GM21737 (cell line): ENCODE results near the gene PRKACA.

ENCODE experiments used
- ATAC-seq: cut with Tn5 transposase; IDR thresholded peaks from one replicate; pipeline ENCODE4 v1.9.1; 2021; ENCODE audit warnings: mild to moderate bottlenecking, moderate library complexity; ENCODE audit not compliant: unreplicated experiment

Gene PRKACA

GRCh38 chr19:14118165-14119051 is 846 bp upstream of the PRKACA start:
- ATAC-seq = peak; percentile 20

DNA sequence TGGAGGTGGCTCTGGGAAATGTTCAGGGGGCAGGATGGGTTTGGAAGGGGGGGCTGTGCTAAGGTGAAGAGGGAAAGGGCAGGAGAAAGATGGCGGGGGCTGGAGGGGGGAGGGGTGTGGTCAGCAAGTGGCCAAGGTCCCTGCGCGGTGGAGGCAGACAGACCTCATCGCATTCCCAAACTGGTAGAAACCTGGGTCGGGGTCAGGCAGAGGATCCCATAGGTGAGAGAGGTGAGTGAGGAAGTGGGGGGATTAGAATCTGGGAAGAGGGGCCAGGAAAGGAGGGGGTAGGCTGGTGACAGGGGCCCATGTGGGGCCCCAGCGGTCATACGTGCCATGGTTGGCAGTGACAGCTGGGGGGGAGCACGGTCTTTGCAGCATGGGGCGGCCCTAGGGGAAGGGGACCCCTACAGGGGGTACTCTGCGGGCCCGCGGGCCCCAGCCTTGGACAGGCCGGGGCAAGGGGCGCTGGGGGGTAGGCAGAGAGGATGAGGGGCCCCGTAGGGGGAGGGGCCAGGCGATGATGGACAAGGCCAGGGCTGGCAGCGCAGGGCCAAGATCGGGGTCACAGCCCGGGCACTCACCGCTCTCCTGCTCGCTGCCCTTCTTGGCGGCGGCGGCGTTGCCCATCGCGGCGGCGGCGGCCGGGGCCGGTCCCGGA is 514 bp downstream of the PRKACA start:
- ATAC-seq = no peak

GRCh38 chr19:14116525-14116917 is 1.0 kb downstream of the PRKACA start:
- no peak for ATAC-seq

DNA sequence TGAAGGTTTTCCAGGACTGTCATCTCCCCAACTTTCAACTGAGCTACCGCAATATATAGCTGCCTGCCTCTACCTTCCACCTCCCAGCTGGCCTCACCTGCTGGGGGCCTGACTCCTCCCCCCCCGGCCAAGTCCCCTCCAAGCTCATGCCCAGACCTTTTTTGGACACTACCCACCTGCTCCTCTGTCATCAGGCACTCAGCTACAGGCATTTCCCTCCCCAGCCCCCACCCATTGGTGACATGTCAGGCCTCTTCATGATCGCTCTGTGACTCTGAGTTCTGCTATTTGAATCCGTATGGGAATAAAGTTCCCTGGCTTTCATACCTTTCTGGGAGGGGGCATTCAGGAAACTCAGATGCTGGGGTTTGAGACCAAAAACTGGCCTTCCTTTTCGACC is 1.8 kb downstream of the PRKACA start:
- ATAC-seq = no peak

- no peak for ATAC-seq
Observed at GRCh38 chr19:14114854-14115253, 2.7 kb downstream of the PRKACA start.

GRCh38 chr19:14114439-14114838 is 3.1 kb downstream of the PRKACA start:
- ATAC-seq = no peak

DNA sequence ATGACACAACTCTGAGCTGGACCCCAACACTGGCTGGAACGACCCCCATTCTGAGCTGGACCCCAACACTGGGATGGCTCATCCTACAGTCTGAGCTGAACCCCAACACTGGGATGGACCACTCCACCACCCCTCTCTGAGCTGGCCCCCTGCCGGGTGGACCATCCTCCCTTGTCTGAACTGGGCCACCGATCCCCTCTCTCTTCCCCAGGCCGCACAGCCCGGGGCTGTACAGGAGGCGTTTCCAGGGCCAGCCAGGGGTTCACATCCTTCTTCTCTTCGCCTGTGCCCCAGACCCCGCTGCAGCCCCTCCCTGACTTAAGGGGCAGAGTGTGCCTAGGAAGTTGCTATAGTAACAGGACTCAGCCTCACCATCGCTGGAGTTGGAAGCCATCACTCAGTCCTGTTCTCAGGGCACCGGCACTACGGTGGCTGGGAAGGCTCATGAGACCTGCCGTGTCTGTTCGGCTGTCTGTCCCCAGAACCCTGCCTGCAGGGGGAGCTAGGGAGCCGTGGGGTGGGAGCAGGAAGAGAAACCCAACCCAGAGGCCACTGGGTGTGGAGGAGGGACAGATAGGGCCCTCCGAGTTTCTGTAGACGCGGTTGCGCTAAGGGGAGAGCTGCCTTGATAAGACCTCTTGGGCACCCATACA is 3.7 kb downstream of the PRKACA start:
- no peak for ATAC-seq

GRCh38 chr19:14112809-14113385 is 4.7 kb downstream of the PRKACA start:
- no peak for ATAC-seq

DNA sequence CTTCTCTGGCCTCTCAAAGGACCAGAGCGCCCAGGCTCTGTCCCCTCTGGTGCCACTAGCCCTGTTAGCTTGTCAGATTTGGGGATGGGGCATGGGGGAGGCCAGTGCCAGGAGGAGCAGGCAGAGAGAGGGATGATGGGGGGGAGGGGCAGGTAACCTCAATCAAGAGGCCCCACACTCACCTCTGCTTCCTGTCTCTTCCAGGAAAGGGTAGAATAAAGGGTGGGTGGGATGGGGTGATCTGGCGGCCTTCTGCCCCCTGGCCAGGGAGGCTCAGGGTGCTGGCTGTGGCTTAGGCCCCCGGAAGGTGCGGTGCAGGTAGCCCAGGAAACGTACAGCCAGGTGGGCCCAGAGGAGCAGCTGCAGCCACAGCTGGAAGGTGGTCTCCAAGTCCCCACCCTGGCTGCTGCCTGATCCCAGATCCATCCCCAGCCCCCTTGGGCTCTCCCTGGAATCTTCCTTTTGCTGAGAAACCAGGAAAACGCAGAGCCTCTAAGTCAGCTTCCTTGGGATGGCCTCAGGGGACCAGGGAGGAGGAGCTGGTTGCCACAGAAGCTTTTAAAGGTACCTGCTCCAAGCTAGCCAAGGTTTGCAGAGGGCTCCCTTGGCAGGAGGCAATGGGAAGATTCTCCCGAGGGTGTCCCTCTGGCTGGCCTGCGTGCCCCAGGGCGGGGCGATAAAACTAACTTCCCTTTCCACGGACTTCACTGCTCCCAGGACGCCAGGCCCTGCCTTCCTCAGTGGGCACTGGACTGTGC is 5.3 kb downstream of the PRKACA start:
- no peak for ATAC-seq

DNA sequence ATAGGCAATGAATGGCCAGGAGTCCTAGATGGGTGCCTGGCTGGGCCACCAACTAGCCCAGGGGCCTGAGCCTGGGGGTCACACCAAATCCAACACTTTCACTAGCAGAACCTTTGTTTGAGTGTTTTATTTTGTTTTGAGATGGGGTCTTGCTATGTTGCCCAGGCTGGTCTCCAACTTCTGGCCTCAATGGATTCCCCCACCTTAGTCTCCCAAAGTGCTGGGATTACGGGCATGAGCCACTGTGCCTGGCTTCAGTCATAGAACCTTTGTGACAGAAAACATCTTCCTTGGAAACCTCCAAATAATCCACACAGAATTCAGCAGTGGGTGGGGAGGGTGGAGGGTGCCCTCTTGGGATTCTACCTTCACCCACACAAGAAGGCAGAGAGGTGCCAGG is 6.1 kb downstream of the PRKACA start:
- ATAC-seq = no peak

DNA sequence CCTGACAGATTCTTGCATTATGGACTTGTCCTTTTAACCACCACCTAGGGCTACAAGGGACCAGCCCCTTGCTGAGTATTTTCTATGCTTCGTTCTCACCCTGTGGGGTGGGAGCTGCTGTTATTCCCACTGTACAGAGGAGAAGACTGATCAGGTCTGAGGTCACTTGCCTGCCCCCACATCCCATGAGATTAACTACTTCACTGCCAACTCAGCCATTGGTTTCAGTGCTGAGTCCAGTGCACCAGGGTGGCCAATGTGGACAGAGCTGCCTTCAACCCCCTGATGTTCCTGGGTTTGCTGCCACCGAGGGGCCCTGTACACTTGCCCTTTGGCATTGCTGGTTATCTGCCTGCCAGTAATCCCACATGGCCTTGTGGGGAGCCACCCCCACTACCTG is 6.9 kb downstream of the PRKACA start:
- ATAC-seq = no peak

DNA sequence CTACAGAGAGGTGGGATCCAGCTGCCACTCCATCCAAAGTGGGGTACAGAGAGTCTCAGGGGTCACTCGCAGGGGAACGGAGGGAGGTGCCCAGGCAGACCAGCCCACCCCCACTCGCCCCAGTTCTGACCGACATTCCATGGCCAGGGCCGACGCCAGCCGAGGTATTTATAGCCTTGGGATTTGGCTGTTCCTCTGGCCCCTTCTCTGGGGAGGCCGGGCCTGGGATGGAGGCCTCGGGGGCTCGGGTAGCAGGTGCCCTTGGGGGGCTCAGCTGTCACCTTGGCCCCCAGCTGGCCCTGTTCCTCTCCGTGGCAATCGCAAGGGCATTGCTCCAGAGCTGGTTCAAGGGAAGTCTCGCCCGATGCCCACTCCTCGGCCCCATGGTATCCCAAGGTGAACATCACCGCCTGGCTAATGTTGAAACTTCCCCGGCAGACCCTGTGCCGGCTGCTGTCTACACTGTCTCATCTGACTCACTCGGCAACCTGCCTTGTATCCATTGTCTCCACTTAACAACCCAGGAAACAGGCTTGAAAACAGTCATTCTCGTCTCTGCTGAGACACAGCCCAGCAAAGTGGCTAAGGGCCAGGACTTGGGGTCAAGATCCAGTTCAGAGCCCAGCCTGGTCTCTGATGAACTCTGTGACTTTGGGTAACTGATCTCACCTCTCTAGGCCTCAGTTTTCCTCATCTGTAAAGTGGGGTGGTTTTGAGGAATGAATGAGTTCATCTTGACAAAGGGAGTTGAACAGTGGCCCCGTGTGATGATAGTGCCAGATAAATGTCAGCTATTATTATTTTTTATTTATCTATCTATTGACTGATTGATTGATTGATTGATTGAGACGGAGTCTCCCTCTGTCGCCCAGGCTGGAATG is 9.7 kb downstream of the PRKACA start:
- no peak for ATAC-seq

DNA sequence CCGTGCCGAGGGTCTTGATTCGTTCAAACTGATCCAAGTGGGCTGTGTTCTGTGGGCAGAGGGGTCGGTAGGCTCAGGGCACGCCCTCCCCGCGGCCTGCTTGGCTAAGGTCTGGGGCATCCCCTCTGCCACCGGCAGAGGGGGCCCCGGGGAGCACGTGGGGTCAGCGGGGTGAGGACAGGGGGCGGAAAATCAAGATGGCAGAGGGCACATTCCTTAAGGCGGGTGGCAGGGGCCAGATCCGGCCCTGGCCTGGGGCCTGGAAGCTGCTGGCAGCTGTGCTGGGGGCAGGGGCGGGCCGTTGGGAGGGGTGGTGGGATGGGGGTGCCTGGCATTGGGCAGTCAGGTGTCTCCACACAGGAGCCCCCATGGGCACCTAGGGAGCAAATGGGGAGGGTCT is 10.7 kb downstream of the PRKACA start:
- ATAC-seq = no peak

DNA sequence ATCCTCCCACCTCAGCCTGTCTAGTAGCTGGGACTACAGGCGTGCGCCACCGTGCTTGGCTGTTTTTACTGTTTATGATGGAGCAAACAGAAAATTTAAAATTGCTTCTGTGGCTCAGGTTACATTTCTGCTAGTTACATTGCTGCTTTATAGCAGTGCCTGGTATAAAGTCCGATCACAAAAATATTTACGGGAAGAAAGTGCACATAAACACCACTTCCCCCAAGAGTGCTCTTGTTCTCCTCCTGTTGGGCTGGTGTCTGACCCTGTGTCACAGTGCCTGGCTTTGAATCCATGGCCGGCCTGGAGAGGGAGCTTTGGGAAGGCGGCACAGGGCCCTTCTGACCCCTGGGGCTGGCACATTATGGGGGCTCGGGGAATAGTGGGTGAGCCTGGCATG is 11.9 kb downstream of the PRKACA start:
- no peak for ATAC-seq

DNA sequence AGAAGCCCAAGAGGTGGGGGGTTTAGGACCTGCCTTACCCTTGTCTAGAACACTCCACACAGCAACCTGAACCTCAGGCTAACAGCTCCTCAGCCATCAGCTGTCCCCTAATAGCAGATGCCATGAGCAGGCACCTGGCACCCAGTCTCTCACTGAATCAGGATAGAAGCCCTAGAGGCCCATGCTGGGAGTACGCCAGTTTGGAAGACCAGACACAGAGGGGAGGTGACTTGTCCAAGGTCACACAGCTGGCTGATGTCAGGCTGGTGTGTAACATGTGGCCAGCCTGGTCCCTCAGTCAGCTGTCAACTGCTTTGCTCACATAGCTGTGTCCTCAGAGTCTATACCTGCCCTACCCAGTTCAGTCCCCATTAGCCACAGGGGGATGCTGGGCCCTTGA is 14.3 kb downstream of the PRKACA start:
- no peak for ATAC-seq

- ATAC-seq = no peak
Observed at GRCh38 chr19:14102756-14103155, 14.8 kb downstream of the PRKACA start.

GRCh38 chr19:14102102-14102696 is 15.4 kb downstream of the PRKACA start:
- ATAC-seq = no peak

GRCh38 chr19:14101003-14101545 is 16.5 kb downstream of the PRKACA start:
- ATAC-seq = no peak

GRCh38 chr19:14097532-14098151 is 19.9 kb downstream of the PRKACA start:
- no peak for ATAC-seq
